Nephron progenitor cell (in vitro differentiated cells): ENCODE results near the gene STAT3.

Experiments used
- DNase-seq: peaks from one replicate; pipeline ENCODE4 v3.0.0; 2021
- H3K27ac Mint-ChIP-seq: 2 replicates; pipeline ENCODE4 v1.8.0; 2021; ENCODE audit warnings: mild to moderate bottlenecking, moderate library complexity, mixed read lengths
- H3K27me3 Mint-ChIP-seq: 2 replicates; pipeline ENCODE4 v1.8.0; 2021; ENCODE audit warnings: mild to moderate bottlenecking, low read depth, mixed read lengths; ENCODE audit not compliant: poor library complexity
- H3K36me3 Mint-ChIP-seq: 2 replicates; pipeline ENCODE4 v1.8.0; 2021; ENCODE audit warnings: low read depth, mixed read lengths
- H3K4me1 Mint-ChIP-seq: 2 replicates; pipeline ENCODE4 v1.8.0; 2021; ENCODE audit warnings: mixed read lengths
- H3K4me3 Mint-ChIP-seq: 2 replicates; pipeline ENCODE4 v1.8.0; 2021; ENCODE audit warnings: mild to moderate bottlenecking, moderate library complexity, mixed read lengths
- H3K9me3 Mint-ChIP-seq: 2 replicates; pipeline ENCODE4 v1.8.0; 2021; ENCODE audit warnings: mild to moderate bottlenecking, moderate library complexity, mixed read lengths
- CTCF ChIP-seq: fragments of 200-600 bp; sonication (generic); IDR thresholded peaks from 2 replicates; pipeline ENCODE4 v1.5.0; 2021; ENCODE audit warnings: antibody characterized with exemption

Gene STAT3

GRCh38 chr17:42424991-42425610 is 36.9 kb upstream of the STAT3 start:
- no peak for TF ChIP-seq CTCF
- Mint-ChIP-seq H3K9me3 (no peaks in the 10 kb centered on the region), H3K27ac (no peak overlapping the region), H3K27me3 (peaks cover 67% of the 10 kb centered on the region), H3K36me3 (no peaks in the 10 kb centered on the region), H3K4me3 (peak overlapping the region; percentile 28), H3K4me1 (peaks cover 26% of the 10 kb centered on the region)
- DNase-seq: no peak

- DNase-seq: no peak
- Mint-ChIP-seq H3K36me3 (no peaks in the 10 kb centered on the region), H3K27me3 (peaks cover 74% of the 10 kb centered on the region), H3K9me3 (no peaks in the 10 kb centered on the region), H3K4me3 (peak overlapping the region; percentile 87), H3K4me1 (peaks cover 30% of the 10 kb centered on the region), H3K27ac (no peak overlapping the region)
- TF ChIP-seq CTCF: no peak
Measured at GRCh38 chr17:42423766-42424165, 35.5 kb upstream of the STAT3 start.

DNA sequence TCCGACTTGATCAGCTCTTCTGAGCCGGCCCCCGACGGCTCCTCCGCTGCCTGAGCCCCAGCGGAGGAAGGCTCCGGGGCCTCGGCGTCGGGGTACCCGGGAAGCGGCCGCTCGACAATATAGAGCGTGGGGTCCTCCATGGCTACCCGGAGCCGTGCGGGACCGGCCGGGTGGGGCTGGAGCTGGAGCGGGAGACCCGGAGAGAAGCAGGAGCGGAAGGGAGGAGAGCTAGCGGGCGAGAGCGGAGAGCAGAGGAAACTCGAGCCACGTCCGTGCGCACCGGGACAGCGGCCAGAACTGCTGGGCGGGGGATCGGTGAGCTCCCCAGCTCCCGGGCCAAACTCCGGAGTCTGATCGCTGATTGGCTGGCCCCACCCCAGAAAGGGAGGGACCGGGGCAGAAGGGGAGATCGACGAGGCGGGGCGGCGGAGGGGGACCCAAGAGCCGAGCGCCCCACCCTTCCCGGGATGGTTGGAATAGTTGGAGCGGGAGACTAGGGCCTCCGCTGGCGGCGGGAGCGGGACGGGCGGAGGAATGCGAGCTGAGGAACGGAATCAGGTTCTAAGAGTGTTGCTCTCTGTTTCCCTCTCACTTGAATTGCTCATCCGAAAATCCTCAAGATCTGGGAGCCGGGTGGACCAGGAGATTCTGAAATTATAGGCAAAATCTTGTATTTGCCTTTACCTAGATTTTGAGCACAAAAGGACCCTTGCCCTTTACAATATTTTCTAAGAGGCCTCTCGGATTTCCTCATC is 34.9 kb upstream of the STAT3 start, which contains the start of gene CAVIN1:
TSS of gene CAVIN1 (minus strand) at position 299 of the 755 bp plus-strand sequence. CDS start at position 140, 159 bp downstream.
- H3K27ac Mint-ChIP-seq: no peak within 1 kb of the TSS
- H3K27me3 Mint-ChIP-seq: peaks cover 74% of the 10 kb centered on the region
- H3K4me3 Mint-ChIP-seq: peak within 1 kb of the TSS; percentile 87
- H3K4me1 Mint-ChIP-seq: peaks cover 30% of the 10 kb centered on the region
- DNase-seq: peak; percentile 81
- no peak for TF ChIP-seq CTCF
- no peaks in the 10 kb centered on the region for H3K9me3 Mint-ChIP-seq
- no peaks in the 10 kb centered on the region for H3K36me3 Mint-ChIP-seq

- no peaks in the 10 kb centered on the region for H3K9me3 Mint-ChIP-seq
- H3K4me1 Mint-ChIP-seq: peaks cover 30% of the 10 kb centered on the region
- H3K27me3 Mint-ChIP-seq: peaks cover 74% of the 10 kb centered on the region
- H3K27ac Mint-ChIP-seq: no peak overlapping the region
- H3K36me3 Mint-ChIP-seq: no peaks in the 10 kb centered on the region
- peak; percentile 45 for DNase-seq
- peak overlapping the region; percentile 87 for H3K4me3 Mint-ChIP-seq
- TF ChIP-seq CTCF: no peak
Measured at GRCh38 chr17:42422412-42422957, 34.2 kb upstream of the STAT3 start.

- H3K36me3 Mint-ChIP-seq: no peaks in the 10 kb centered on the region
- peaks cover 30% of the 10 kb centered on the region for H3K4me1 Mint-ChIP-seq
- H3K9me3 Mint-ChIP-seq: no peaks in the 10 kb centered on the region
- no peak for TF ChIP-seq CTCF
- DNase-seq: peak; percentile 35
- no peak overlapping the region for H3K27ac Mint-ChIP-seq
- H3K27me3 Mint-ChIP-seq: peaks cover 71% of the 10 kb centered on the region
- H3K4me3 Mint-ChIP-seq: peak overlapping the region; percentile 84
Measured at GRCh38 chr17:42421507-42422338, 33.5 kb upstream of the STAT3 start.
